Medulla oblongata (tissue), 1 donor: ENCODE results near the gene UBE4A.
A peak's percentile ranks its signal among the peaks of the same experiment; 100 is the strongest.

Source experiments
- DNase-seq: peaks from one replicate; pipeline ENCODE4 v3.0.0-alpha.2; 2015; ENCODE audit errors: extremely low spot score

The UBE4A gene

DNA sequence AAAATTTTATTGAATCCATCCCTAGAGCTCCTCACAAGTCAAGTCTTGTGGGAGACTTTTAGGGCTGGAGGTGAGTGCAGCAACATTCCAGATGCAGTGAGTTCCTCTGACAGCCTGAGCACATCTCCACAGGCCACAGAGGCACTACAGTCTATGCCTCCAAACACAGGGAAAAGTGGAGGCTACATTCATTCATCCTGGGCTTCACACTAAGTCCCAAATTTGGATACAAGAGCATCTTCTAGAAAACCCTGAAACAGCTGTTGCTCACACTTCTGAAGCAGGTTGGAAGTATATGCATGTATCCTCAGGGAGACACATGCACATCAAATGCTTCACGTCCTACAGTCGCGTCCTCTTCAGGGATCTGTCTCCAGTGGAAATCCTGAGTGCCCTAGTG, 18.1 kb upstream of the UBE4A start:
- DNase-seq = no peak

DNA sequence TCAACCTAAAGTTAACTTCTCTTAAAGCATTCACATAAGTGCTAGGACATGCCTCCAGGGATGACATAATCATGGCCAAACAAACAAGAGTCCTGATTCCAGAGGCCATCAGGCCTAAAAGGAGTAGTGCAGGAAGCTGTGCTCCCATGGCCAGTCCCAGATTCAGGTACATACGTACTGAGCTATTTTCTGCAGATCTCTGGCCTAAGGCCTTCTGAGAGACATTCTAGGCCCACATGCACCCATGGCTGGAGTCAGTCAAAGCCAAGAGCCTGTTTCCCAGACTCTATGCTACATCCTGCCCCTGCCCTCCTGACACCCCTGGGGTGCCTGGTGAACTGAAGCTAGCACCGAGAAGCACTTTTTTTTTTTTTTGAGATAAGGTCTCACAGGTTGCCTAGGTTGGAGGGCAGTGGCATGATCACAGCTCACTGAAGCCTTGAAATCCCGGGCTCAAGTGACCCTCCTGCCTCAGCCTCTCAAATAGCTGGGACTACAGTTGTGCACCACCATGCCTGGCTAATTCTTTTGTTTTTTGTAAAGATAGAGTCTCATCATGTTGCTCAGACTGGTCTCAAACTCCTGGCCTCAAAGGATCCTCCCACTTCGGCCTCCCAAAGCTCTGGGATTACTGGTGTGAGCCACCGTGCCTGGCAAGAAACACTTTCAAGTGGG, 17.4 kb upstream of the UBE4A start:
- no peak for DNase-seq

GRCh38 chr11:118342503-118343161, 16.8 kb upstream of the UBE4A start, which contains the start of gene CD3D:
Gene CD3D, minus strand, starts transcription at chr11:118342705. Its CDS starts 98 bp downstream, at chr11:118342607.
- no peak for DNase-seq

DNA sequence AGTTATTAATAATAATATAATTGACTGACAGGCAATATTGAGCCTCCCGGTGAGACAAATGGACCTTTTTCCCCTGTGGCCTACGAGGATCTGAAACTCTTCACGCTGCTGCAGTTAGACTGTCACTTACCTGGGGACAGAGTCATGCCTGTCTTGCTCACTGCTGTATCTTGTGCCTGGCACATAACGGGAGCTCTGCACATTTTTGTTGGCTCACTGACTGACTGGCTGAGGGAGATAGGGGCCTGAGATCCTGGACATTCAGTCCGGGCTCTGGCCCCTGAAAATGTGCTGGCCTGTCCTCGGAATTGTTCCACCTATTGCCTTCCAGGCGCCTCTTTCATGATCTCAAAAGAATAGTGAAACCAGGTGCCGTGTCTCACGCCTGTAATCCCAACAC, 16.2 kb upstream of the UBE4A start:
- no peak for DNase-seq

- no peak for DNase-seq
These were observed 15.4 kb upstream of the UBE4A start, which contains the start of gene CD3G for GRCh38 chr11:118343981-118344515. Gene CD3G, plus strand, starts transcription at chr11:118344344. Its CDS starts 80 bp downstream, at chr11:118344424.

GRCh38 chr11:118349475-118349874, 9.9 kb upstream of the UBE4A start:
- DNase-seq = no peak

- peak; percentile 30 for DNase-seq
These were observed 6.2 kb upstream of the UBE4A start for GRCh38 chr11:118353084-118353710.

DNA sequence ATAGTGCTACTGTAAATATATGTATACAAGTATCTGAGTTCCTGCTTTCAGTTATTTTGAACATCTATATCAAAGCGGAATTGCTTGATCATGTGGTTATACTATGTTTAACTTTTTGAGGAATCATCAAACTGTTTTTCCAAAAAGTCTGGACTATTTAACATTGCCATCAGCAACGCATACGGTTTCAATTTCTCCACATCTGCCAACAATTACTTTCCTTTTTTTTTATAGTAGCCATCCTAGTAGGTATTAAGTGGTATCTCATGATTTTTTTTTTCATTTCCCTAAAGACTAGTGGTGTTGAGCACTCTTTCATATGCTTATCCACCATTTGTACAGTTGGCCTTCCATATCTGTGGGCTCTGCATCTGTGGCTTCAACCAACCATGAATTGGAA, 1.3 kb upstream of the UBE4A start:
- no peak for DNase-seq

- no peak for DNase-seq
These were observed 5.7 kb downstream of the UBE4A start for GRCh38 chr11:118364956-118365615.

GRCh38 chr11:118366287-118366686, 6.9 kb downstream of the UBE4A start:
- no peak for DNase-seq

DNA sequence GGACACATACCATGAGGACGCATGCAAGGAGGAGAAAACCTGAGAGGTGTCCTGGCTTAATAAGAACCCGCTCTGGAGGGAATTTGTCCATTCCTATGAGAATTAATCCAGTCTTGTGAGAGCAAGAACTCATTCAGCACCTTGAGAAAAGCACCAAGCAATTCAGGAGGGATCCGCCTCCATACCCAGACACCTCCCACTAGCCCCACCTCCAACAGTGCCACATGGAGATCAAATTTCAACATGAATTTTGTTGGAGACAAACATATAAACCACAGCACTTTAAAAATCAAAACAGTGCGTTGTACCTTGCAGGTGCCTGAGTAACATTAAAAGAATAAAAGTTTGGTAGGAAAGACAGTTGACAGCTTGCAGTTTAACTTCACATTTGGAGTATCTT, 11.4 kb downstream of the UBE4A start:
- no peak for DNase-seq

DNA sequence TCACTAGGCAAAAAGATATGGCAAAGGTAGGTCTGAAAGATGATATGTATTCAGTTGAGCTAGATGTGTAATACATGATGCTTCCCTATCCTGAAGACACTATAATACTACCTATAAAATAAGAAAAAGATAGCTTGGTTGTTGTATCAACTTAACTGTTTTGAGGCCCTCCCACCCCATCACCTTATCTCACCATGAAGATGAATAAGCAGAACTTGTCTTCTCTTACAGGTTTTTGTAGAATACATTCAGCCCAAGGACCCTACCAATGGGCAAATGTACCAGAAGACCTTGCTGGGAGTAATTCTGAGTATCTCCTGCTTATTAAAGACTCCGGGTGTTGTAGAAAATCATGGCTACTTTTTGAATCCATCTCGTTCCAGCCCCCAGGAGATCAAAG, 13.9 kb downstream of the UBE4A start:
- no peak for DNase-seq

- DNase-seq = no peak
These were observed 14.5 kb downstream of the UBE4A start for GRCh38 chr11:118373871-118374270.

- DNase-seq = no peak
These were observed 15.3 kb downstream of the UBE4A start for GRCh38 chr11:118374729-118375128.

DNA sequence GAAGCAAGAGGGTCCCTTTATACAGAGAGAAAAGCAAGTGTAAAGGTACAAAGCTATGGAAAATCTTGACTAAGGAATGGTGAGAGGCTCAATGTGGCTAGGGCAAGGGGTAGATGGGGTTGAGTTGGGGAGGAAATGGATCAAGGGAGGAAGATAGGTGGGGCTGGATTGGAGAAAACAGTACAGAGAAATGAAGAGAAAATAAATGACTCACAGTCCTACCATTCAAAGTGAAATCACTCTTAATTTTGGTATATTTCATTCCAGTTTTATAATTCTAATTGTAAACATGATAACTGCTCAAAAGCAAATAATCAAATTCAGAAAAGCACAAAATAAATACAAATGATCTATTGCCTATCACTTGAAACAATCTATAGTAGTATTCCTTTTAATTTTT, 16.6 kb downstream of the UBE4A start:
- DNase-seq = no peak

DNA sequence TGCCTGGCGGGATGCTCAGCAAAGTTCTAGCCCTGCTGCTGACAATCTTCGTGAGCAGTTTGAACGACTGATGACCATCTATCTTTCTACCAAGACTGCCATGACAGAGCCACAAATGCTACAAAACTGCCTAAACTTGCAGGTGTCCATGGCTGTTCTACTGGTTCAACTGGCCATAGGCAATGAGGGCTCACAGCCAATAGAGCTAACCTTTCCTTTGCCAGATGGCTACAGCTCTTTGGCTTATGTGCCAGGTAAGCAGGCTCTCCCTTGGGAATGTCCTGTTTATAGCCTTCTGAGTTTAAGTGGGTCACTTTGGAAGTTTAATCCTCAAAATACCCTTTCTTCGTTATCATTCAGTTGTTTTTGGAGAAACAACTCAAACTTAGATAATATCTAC, 20.1 kb downstream of the UBE4A start:
- DNase-seq = no peak

DNA sequence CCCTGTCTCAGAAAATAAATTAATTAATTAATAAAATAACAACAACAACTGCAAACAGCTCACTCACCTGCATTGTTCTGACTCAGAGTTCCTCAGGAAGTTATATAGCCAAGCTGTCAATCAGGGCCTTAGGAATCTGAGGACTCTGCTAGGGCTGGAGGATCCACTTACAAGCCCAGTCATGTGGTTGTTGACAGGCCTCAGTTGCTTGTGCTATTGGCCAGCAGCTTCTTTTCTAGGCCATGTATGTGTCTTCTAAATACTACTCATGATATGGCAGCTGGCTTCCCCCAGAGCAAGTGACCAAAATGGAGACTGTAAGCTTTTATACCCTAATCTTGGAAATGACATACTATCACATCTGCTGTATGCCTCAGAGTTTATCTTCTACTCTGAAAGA, 21.2 kb downstream of the UBE4A start:
- no peak for DNase-seq

DNA sequence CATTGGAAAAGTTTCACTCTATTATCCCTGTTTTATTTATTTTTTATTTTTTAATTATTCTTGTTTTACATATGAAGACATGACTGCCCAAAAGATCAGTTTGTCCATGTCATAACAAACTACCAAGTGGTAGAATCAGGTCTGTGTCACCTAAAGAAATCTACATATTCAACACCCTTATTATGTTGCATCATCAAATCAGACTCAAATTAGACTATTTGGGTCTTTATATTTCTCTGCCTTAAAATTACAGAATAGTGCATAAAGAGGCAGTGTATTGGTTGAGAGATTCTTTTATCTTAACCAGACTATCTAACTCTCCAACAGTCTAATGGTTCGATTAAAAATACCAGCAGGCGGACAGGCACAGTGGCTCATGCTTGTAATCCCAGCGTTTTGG, 23.6 kb downstream of the UBE4A start:
- no peak for DNase-seq

DNA sequence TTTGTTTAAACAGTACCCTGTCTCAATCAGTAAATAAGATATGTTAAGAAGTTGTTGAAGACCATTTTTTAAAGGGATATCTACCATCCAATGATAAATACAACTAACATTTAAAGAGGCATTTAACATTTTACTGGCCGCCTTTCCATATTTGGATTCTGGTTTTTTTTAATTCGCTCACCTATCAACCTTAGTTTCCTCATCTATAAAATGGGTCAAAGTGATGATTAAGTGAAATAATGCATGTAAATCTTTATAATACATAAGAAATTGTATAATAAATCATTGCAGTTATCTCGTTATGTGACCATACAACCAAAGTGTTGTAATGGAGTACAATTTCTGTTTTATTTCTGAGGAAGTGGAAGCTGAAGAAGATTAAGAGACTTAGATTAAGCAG, 24.3 kb downstream of the UBE4A start:
- DNase-seq = no peak

DNA sequence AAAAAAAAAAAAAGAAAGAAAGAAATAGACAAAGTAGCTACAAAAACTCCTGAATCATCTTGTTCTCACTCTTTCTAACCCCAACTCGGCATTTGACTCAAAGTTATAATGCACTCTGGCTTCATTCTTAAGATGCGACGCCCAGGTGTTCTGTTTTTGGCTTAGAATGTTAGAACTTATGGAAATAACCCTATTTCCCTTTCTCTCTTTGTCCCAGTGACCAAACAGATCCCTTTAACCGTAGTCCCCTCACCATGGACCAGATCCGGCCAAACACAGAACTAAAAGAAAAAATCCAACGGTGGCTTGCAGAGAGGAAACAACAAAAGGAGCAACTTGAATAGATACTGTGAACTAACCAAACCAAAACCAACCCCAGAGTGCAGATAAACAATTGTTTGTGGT, 36.7 kb downstream of the UBE4A start:
- no peak for DNase-seq

DNA sequence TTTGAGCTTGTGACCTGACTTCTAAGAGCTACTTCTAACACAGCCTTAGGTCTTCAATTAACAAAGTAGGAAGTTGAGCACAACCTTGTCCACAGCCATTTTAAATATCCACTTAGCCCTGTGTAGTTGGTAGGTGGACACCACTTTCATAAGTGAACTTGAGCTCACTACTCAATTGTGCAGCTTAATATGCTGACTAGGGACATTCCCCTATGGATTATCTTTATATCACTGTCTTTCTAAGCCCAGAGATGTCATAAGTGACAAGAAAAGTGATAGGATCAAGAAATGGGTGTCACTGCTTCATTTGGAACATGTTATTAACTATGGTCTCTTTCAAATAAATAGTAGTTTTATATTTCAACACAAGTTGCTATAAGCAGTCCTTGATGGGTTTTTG, 38.0 kb downstream of the UBE4A start:
- DNase-seq = no peak
